OCI-LY3 (cell line): ENCODE results near the gene RANBP3.

Experiments used
- CTCF ChIP-seq: fragments of 200-600, 300-600 bp; sonication (generic); IDR thresholded peaks from 2 replicates; pipeline ENCODE4 v1.5.1; 2014; ENCODE audit warnings: antibody characterized with exemption, low read length, low read depth
- EZH2phosphoT487 ChIP-seq: fragments of 200-600 bp; shearing (Covaris generic); IDR thresholded peaks from 2 replicates; pipeline ENCODE4 v1.6.1; 2018; ENCODE audit warnings: antibody characterized with exemption, mixed run types, low read depth

- TF ChIP-seq CTCF: no peak
- TF ChIP-seq EZH2phosphoT487: no peak
These were observed 48.7 kb upstream of the RANBP3 start for GRCh38 chr19:6026390-6027227.
